ENCODE measurements around the gene RDX.
"Not testable (repeated sequence)": the region's sequence is repeated elsewhere in the genome, so short reads cannot be mapped to it uniquely, and the experiment has no call there.

Gene RDX

GRCh38 chr11:110230377-110230776 is 66.0 kb downstream of the RDX start:
- no peak overlapping the region for H3K27ac ChIP-seq
- TF ChIP-seq, protein P1, sequence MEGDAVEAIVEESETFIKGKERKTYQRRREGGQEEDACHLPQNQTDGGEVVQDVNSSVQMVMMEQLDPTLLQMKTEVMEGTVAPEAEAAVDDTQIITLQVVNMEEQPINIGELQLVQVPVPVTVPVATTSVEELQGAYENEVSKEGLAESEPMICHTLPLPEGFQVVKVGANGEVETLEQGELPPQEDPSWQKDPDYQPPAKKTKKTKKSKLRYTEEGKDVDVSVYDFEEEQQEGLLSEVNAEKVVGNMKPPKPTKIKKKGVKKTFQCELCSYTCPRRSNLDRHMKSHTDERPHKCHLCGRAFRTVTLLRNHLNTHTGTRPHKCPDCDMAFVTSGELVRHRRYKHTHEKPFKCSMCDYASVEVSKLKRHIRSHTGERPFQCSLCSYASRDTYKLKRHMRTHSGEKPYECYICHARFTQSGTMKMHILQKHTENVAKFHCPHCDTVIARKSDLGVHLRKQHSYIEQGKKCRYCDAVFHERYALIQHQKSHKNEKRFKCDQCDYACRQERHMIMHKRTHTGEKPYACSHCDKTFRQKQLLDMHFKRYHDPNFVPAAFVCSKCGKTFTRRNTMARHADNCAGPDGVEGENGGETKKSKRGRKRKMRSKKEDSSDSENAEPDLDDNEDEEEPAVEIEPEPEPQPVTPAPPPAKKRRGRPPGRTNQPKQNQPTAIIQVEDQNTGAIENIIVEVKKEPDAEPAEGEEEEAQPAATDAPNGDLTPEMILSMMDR (IDR thresholded peaks at IDR 0.05): no peak
- no peak overlapping the region for H3K4me3 ChIP-seq
- no peak for DNase-seq (ENCODE audit: low spot score)

GRCh38 chr11:110219006-110219785 is 77.2 kb downstream of the RDX start:
- no peak for DNase-seq (ENCODE audit: low spot score)
- Histone ChIP-seq H3K4me3 (no peak overlapping the region), H3K27ac (no peak overlapping the region)
- TF ChIP-seq, protein P1 (IDR thresholded peaks at IDR 0.05): no peak

GRCh38 chr11:110217936-110218335 is 78.5 kb downstream of the RDX start:
- Histone ChIP-seq H3K27ac (no peak overlapping the region), H3K4me3 (no peak overlapping the region)
- DNase-seq (ENCODE audit: low spot score): no peak
- TF ChIP-seq, protein P1 (IDR thresholded peaks at IDR 0.05): no peak

GRCh38 chr11:110217223-110217877 is 79.1 kb downstream of the RDX start:
- Histone ChIP-seq H3K27ac (no peak overlapping the region), H3K4me3 (no peak overlapping the region)
- no peak for DNase-seq (ENCODE audit: low spot score)
- TF ChIP-seq, protein P1 (IDR thresholded peaks at IDR 0.05): no peak

- not testable (repeated sequence) for DNase-seq (ENCODE audit: low spot score); H3K27ac ChIP-seq
- peak overlapping the region; percentile 57 for H3K4me3 ChIP-seq
These were observed 87.1 kb downstream of the RDX start for GRCh38 chr11:110209313-110209694.

DNA sequence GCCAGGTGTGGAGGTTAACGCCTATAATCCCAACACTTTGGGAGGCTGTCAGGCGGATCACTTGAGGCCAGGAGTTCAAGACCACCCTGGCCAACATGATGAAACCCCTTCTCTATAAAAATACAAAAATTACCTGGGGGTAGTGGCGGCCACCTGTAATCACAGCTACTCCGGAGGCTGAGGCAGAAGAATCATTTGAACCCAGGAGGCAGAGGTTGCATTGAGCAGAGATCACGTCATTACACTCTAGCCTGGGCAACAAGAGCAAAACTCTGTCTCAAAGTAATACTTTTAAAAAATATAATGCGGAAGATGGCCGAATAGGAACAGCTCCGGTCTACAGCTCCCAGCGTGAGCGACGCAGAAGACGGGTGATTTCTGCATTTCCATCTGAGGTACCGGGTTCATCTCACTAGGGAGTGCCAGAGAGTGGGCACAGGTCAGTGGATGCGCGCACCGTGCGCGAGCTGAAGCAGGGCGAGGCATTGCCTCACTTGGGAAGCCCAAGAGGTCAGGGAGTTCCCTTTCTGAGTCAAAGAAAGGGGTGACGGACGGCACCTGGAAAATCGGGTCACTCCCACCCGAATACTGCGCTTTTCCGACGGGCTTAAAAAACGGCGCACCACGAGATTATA is 87.6 kb downstream of the RDX start:
- H3K27ac ChIP-seq; DNase-seq (ENCODE audit: low spot score): not testable (repeated sequence)
- peak overlapping the region; percentile 57 for H3K4me3 ChIP-seq

DNA sequence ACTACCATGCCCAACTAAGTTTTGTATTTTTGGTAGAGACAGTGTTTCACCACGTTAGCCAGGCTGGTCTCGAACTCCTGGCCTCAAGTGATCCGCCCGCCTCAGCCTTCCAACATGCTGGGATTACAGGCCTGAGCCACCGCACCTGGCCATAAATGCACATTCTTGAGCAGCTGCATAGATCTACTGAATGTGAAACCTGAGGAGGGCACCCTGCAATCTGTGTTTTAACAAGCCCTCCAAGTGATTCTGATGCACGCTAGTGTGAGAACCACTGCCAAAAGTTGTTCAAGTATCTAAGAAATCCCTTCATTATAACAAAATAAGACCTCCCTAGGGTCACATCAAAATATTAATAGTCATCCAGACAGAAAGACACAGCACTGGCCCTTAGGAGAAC is 89.3 kb downstream of the RDX start:
- DNase-seq (ENCODE audit: low spot score): no peak
- TF ChIP-seq, protein P1 (IDR thresholded peaks at IDR 0.05): no peak
- Histone ChIP-seq H3K27ac (no peak overlapping the region), H3K4me3 (no peak overlapping the region)

DNA sequence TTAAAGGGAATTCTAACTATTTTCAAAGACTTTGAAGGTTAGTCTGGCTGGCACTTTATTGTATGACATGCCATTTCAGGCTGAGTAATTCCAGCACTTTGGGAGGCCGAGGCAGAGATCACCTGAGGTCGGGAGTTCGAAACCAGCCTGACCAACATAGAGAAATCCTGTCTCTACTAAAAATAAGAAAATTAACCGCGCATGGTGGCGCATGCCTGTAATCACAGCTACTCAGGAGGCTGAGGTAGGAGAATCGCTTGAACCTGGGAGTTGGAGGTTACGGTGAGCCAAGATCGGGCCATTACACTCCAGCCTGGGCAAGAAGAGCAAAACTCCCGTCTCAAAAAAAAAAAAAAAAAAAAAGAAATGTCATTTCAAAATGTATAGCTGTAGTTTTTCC is 95.6 kb downstream of the RDX start:
- H3K4me3 ChIP-seq: no peak overlapping the region
- TF ChIP-seq, protein P1 (IDR thresholded peaks at IDR 0.05): no peak
- no peak overlapping the region for H3K27ac ChIP-seq
- no peak for DNase-seq (ENCODE audit: low spot score)
